GM21529 (cell line): ENCODE measurements around the gene ACACB.

ENCODE experiments used
- ATAC-seq: cut with Tn5 transposase; IDR thresholded peaks from one replicate; pipeline ENCODE4 v1.9.1; 2021; ENCODE audit not compliant: unreplicated experiment

The ACACB gene

DNA sequence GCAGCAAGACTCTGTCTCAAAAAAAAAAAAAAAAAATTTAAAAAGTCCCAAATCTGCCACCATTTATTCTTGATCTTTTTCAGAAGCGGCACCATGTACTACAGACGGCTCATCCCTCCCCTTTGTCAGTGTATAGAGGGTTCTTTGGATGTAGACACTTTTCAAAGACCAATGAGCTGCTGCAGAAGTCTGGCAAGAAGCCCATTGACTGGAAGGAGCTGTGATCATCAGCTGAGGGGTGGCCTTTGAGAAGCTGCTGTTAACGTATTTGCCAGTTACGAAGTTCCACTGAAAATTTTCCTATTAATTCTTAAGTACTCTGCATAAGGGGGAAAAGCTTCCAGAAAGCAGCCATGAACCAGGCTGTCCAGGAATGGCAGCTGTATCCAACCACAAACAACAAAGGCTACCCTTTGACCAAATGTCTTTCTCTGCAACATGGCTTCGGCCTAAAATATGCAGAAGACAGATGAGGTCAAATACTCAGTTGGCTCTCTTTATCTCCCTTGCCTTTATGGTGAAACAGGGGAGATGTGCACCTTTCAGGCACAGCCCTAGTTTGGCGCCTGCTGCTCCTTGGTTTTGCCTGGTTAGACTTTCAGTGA lies 6.5 kb upstream of the ACACB start:
- no peak for ATAC-seq

DNA sequence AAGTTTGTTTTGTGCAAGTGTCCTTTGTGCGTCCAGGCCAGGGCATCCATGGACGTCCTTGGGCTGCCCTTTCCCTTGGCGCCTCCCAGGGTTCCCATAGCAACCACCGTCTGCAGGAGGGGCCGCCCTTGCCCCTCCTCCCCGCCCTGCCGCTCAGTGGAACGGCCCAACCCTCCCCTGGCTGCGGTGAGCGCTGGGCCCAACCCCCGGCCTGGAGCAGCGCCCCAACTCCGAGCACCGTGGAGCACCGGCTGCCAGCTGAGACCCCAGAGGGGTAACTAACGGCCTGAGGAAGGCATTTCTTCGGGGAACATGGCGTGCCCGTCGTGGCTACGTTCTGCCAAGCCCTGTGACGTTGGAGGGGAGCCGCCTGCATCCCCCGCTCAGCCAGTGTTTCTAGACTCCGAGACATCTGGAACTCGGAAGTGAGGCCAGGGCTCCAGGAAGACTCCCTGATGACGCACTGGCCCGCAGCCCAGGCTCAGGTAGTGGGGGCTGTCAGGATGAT lies 5.3 kb upstream of the ACACB start:
- no peak for ATAC-seq

DNA sequence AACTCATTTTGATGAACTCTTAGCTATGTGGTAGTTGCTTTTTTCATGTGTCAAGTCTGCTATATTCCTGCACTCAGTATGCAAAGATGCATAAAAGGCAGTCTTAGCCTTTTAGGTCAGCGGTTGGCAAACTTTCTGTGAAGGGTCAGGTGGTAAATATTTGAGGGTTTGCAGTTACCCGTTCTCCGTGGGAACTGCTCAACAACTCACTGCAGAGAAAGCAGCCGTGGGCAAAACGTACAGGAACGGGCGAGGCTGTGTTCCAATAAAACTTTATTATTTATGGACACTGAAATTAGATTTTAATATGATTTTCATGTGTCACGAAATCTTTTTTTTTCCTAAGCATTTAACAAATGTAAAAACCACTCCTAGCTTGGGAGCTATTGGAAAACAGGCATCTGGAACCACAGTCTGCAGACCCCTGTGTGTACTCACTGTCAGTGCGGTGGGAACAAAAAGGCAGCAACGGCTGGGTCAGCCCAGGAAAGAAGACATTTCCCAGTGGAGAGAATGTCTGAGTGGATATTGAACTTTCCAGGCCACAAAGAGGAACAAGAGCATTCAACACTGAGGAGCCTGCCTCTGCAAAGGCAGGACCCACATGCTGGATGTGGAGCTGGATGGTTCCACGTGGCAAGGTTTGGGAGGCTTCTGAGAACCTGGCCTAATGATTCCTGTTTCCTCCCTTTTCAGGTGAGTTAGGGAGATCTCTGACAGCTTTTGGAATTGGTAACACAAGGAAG lies 3.5 kb upstream of the ACACB start:
- no peak for ATAC-seq

DNA sequence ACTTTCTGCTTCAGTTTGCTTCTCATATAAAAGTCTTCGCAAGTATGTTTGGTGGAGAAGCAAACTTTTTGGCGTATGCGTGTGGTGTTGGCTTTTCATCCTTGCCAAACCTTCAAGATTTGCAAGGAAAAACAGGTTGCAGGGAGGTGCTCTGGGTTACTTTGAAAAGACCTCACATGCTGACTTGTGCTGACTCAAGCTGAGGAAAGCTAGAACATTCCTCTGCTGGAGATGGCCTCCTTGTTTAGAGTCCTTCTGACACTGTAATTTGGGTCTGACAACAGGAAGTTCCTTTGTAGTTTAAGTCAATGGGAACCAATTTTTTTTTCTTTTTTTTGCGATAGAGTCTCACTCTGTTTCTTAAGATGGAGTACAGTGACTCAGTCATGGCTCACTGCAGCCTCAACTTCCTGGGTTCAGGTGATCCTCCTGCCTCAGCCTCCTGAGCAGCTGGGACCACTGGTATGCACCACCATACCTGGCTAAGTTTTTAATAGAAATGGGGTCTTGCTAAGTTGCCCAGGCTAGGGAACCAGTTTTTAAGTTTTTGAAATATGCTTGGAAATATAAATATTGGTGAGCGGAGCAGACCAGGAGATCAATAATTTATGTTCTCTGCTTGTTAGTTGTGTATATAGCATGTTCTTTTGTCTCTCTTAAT lies 2.6 kb upstream of the ACACB start:
- ATAC-seq, result no peak

DNA sequence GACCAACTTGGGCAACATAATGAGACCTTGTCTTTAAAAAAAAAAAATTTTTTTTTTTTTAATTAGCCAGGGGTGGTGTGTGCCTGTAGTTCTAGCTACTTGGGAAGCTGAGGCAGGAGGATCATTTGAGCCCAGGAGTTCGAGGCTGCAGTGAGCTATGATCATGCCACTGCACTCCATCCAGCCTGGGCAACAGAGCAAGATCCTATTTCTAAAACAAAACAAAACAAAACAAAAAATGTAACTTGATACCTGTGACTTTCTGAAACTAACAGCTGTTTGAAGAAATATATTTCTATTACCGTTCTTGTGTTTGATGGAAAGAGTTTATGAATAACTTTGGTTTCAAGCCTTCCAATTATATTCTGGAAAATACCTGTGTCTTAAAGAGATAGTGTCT lies 1.7 kb upstream of the ACACB start:
- no peak for ATAC-seq

DNA sequence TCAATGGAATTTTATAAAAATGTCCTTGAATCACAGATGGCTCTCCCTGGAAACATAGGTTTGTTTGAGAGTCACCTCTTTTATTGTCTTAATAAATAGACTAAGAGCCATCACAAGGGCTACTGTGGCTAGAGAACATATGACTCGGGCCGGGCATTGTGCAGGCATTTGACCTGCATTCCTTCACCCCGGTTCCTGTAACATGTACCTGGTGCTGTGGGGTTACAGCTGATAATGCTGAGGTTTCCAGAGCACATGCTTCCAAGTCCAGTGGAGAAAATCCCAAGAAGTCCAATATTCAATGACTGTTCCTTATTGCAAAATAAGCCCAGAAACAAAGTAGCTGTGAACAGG lies 1.0 kb upstream of the ACACB start:
- no peak for ATAC-seq

DNA sequence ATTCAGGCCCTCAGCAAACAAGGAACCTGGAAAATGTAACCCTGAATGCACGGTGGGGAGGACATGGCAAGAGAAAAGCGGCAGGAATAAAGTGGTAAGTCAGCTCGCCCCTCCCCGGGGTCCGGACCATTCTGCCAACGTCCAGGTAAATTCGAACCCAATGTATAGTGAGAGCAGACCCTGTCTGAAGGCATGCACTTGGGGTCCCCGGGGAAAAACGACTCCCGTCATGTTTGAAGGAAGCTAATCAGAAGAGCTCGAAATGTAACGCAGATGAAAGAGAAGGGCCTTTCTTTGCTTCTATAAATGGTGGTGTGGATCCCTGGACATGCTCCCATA lies 193 bp downstream of the ACACB start:
- no peak for ATAC-seq

DNA sequence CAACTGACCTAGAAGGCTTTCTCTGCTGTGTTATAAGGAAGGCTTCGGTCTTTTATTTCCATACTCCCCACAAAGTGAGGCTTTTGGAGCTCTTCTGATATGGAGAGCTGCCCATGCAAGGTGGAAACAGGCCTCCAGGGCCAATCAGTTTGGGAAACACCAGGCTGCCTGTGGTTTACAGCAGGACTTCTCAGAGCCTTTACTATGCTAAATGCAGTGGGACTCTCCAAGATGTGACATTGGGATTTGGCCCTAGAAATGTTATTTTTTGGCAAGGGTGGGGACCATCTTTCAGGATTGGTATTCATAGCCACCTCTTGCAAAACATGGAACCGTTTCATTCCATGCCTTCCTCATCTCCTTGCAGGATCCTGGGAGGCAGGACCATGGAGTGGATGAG lies 3.7 kb downstream of the ACACB start:
- ATAC-seq, result no peak

DNA sequence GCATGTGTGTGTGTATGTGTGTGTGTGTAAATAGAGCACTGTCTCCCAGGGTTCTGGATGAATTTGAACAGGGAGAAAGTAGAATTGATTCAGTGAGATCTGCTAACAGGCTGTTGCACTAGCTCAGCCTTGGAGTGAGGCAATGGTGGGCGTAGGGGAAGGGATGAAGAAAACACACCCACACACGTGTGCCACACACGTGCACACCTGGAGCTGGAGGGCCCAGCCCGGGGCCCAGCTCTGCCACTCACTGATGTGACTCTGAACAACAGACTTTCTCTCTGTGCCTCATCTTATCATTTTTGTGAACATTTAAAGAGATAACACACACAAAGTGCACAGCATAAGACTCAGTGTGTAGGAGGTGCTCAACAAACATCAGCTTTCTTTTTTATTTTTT lies 4.2 kb downstream of the ACACB start:
- ATAC-seq, result no peak

DNA sequence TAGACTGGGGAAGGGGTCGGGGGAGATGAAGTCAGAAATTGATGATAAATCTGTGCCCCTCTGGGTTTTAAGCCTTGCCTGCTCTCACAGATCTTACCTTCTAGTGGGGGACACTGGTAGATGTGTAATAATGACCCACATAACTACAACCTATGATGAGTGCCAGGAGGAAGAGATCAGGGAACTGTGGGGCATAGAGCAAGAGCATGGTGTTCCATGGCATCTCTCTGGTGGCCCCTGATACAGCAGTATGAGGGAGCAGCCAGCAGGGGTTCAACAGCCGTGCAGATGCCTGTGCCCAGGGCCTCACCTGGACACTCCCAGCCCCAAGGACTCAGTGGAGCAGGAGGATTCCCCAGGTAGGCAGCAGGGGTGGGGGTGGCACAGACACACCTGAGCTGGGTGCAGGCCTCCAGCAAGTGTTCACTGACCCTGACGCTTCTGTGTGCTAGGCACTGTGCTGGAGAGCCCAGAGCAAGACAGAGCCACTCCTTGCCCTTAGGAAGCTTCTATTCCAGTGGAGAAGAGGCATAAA lies 5.0 kb downstream of the ACACB start:
- no peak for ATAC-seq

DNA sequence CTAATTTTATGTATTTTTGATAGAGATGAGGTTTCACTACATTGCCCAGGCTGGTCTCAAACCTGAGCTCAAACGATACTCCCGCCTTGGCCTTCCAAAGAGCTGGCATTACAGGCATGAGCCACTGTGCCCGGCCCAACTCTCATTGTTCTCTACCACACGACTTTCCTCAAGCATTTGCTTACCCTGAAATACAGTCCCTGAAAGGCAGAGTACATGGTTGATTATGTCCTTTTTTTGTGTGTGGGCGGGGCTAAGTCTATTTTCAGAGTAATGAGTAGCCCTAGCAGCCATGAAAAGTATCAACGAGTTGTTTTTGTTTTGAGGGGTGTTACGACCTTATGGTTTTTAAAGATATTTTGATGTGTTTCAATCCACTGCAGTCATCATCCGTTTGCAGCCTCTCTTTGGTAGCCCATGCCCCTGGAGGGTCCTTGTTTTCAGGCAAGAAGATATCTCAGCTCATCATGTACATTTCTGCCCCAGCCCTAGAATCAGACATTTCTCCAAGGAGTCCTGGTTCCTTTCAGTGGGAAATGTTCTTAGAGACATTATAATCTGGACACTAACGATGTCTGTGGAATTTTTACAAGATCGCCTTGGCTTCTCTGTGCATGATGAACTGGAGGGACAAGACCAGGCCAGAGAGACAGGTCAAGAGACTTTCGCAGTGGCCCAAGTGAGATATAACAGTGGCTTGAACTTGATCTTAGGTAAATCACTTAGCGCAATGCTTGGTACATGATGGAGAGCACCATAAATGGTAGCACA lies 8.7 kb downstream of the ACACB start:
- ATAC-seq, result no peak

DNA sequence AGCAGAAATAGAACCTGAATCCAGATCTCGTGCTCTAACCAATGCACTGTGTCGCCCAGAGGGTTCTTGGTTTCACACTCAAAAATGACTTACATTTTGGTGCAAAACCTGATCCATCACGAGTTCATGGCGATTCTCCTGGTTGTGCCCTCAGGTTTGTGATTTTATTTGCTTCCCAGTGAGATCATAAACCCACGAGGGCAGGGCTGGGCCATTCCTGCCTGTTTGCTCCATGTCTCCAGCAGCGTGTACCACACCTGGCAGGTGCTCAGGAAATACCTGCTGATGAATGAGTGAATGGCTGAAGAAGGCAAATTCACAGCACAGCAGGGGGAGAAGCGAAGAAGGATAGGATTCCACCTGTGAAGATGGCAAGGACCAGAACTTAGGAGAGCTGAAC lies 9.4 kb downstream of the ACACB start:
- no peak for ATAC-seq

DNA sequence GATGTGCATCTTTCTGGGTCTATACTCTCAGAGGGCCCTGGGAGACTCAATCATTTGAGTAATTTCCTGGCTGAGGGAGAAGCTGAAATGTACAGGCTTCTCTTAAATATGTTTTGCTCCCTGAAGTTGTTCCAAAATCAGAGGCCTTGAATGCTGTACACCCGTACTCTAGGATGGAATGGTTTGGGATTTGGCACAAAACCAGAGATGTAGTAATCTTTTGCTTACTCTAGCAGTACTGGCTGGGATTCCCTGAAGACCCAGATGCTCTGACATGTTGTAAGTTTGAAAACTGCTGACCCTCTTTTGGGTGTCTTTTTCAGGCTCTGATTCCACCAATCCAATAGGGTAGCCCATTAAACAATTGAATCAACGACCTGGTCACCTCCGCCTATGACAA lies 10.4 kb downstream of the ACACB start:
- ATAC-seq, result no peak

DNA sequence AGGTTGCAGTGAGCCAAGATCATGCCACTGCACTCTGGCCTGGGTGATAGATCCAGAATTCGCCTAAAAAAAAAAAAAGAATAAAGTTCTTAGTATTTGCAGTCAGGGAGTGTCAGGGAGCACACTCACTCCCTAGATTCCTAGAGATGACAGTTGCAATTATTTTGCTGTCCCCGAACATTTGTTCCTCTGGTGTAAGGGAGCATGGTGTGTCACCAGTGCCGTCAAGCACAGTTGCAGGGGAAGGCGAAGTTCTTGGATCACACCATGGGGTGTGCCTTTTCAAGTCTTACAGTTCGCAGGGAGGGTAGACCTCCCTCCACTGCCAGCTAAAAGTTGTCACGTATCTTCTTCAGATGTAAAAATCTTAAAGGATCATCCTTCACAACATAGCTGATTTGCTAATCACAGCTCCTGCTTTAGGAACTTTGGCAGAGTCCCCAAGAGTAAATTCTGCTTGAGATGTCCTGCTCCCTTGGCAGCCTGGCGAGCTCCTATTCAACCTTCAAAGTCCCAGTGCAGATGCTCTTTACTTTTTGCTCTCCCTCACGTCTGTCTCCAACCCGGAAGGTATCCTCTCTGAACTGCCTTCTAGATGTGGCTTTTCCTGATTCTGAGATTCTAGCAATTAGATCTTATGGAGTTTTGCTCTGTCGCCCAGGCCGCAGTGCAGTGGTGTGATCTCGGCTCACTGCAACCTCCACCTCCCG lies 11.3 kb downstream of the ACACB start:
- ATAC-seq, result no peak

DNA sequence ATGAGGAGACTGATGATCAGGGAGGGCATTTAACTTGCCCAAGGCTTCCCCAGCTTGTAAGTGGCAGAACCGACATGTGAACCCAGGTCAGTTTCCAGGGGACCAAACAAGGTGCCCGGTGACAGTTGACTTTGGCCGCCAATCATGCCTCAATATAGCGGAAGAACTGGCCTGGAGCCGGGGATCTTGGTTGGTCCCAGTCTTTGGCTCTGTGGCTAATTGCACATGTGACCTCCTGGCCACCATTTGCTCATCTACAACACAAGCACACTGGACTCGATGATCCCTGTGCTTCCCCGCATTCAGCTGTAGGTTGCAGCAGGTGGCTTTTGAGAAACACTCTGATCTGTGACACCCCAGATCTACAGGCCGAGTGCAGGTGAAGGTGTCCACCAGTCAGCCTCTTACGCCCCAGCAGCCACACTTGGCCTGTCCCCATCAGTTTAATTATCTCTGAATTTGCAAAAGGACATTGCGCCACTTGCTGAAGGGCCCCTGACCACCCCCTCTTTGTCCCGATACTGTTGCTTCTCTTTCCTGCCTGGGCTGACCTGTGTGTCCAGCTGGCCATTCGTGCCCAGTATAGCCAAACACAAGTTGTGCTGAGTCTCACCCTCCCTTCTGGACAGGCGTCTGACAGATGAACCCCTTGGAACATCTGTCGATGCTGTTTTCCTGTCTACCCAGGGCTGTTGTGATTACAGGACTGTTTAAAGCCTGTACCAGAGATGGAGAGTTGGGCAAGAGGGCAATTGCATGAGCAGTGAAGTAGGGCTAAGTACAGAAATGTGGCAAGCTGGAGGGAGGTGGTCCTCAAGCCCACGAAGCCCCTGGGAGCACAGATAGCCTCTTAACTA lies 14.1 kb downstream of the ACACB start:
- no peak for ATAC-seq

DNA sequence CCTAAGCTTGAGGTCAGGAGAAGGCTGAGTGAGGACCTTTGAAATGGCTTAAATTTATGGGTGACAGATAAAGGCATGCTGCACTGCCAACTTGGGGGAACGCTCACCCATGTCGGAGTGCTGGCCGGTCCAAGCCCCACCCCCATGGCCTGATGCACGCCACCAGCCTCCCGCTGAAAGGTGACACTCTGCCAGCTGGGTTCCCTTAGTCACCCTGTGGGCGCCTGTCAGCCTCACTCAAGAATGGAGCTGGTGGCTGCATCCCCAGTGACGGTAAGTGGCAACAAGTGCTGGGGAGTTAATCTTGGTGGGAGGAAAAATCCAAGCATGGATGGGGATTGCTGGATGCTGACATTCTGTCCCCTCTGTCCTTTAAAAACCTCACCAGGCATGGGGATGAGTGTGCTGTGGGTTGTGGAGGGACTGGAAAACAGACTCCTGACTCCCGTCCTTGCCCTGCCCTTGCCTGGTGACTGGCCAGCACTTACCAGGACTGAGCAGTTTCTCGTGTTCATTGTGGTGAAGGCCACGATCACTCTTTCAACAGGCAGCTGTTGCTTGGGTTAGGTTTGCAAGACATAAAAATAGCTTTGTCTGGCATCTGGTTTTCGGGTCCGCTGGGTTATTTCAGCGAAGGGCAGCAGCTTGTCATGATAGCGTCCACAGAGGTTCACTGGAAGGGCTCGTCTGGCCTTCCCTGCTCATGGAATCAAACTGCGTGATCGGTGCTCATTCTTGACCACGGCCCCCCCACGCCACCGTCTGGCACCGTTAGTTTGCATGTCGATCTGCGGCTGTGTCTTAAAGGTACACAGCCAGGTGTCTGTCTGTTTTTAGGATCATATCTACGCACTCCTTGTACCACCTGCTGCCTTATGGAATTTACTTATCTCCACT lies 15.0 kb downstream of the ACACB start:
- ATAC-seq, result no peak

DNA sequence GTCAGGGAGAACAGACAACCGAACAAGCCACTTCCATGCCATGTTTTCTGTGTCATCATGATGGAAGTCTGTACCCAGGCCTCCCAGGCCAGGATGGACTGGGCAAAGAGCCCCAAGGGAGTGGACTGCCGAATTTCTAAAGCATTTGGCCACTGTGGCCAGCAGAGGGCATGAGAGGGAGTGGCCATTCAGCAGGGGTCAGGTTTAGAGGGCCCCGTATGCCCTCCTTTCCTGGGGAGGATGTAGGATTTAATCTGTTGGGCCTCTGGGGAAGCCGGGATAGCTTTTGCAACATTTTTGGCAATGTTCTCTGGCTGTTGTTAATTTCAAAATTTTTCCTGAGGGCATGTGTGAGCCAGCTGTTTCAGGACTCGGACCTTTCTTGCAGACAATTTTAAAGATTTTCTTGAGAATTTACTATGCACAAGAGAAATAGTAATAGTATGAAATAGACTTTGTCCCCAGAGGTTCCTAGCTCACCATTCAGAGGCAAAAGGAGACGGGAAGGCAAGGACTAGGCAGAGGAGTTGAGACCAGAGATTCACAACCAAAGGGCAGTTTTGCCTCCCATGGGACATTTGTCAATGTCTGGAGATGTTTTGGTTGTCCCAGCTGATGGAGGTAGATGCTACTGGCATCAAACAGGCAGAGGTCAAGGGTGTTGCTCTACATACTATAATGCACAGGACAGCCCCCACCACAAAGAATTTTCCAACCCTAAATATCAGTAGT lies 18.0 kb downstream of the ACACB start:
- no peak for ATAC-seq

DNA sequence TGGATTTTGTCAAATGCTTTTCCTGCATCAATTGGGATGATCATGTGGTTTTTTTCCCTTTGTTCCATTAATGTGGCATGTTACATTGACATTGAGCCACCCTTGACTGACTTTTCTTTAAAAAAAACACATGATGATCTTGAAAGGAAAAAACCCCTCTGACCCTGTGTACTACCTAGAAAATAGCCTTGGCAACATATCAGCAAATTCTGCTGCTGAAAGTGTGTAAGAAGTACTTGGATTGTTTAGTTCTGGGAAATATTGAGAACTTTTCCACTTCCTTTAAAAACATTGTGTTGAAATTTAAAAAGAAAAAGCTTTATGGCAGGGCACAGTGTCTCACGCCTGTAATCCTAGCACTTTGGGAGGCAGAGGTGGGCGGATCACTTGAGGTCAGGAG lies 20.7 kb downstream of the ACACB start:
- ATAC-seq, result no peak
